GM21717 (cell line): Measurements from ENCODE around the gene MATCAP1.

Source experiments
- ATAC-seq: cut with Tn5 transposase; IDR thresholded peaks from one replicate; pipeline ENCODE4 v1.9.1; 2021; ENCODE audit warnings: mild to moderate bottlenecking, moderate library complexity; ENCODE audit not compliant: unreplicated experiment

The MATCAP1 gene

DNA sequence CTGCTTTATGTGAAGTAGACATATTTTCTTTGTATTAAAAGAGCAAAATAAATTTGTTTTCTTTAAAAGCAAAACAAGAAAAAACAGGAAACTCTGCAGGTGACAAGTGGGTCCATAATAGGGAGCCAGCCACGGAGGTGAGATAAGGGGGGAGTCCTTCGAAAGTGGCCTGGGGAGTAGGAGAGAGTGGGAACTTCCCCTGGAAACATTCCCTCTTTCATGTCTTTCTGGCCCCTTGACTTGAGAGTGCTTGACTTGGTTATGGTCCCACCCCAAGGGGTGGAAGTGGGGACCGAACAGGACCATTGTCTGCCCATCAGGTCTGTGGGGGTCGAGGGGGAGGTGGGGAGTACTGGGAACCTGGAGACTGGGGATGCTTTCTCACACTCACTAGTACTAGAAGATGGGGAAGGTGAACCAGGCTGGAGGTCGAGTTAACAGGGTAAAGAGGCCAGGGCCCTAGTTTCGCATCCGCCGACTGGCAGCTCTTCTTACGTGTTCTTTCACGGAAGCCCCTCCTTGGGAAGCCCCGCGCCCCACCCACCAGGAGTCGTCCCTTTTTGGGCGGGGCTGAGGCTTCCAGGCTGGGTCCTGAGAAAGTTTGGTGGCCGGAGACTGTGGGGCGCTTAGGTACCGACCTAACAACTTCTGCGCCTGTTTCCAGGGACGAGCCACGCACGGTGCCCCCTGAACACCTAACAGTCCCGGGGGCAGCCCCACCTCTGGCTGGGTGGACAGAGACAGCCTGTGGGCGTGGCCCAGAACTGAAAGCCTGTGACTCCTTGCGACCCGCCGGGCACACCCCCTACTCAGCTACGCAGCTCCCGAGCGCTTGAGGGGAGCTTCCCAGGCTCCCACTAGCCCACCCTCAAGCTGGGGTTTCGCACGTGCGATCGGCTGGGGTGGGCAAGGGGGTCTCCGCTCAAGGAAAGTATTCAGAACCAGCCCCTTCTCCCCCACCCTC is 24.8 kb downstream of the MATCAP1 start:
- peak; percentile 42 for ATAC-seq

DNA sequence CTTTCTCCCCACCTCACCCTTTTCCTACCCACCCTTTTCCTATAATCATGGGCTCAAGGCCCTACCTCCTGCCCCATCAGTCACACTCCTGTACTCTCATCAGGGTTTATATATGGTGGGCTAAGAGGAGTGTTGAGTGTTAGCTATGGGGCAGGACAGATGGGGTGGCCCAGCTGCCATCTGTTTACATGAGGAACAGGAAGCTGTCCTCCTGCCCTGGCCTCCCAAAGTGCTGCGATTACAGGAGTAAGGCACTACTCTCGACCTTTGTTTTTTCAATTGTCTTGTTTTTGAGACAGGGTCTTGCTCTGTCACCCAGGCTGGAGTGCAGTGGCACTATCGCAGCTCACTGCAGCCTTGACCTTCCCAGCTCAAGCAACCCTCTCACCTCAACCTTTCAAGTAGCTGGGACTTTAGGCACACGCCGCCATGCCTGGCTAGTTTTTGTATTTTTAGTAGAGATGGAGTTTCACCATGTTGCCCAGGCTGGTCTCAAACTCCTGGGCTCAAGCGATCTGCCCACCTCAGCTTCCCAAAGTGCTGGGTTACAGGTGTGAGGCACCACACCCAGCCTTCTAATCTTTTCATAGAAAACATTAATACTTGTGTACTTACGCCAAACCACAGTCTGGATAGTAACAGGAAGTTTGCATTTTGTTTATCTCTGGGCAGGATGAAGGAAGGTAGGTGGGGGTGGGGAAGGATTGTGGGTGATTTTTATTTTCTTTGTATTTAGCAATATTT is 25.7 kb downstream of the MATCAP1 start:
- ATAC-seq: no peak

DNA sequence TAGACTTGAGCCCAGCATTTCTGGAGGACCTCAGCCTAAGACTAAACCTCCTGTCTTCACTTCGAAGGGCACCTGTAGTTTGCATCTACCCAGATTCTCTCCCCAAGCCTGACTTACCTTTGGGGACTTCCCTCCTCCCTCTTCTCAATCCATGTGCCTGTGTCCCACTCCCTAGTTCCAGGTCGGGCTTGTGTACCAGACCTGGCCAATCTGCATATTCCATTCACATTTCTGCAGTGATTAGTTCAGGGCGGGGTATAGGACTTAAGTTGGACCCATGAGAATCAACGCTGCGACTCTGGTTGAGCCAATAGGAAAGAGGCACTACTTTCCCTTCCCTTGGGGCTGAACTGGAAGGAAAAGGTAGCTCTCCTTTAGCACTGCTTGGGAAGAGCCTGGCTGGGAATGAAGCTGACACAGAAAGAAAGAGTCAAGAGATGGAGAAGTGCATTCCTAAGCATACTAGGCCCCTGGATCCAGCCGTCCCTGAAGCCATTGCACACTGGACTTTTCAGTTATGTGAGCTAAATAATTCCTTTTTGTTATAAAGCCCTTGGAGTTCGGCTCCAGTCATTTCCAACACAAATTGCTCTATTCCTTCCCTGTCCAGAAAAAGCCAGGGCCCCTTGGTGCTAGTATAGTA is 26.5 kb downstream of the MATCAP1 start:
- ATAC-seq: no peak

DNA sequence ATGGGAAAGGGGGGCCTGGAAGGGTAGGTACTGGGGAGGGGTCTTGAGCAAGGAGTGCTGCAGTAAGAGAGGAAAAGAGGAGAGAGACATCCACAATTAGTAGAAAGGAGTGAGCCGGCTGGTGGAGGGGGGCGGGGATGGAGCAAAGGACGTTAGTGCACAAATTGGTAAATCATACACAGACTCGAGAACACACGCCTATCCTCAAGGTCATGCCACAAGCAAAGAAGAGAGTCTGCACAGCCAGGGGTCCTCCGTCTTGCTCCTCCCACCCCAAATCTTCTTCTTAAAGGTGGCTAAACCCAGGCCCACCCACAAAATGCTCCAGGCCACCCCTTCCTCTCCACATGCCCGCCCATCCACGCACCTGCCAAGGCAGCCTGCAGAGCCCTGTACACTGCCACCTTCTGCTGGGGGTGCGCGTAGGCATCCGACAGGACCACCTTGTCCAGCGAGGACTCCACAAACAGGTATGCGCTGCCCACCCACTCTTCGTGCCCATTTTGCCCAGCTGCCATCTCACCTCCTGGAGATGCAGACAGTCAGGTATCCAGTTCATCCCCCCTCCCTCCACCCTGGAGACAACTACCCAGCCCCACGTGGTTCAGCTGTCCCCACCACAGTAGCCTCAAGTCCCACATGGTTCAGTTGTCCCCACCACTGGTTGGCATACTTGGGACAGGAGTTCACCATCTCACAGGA is 27.5 kb downstream of the MATCAP1 start:
- ATAC-seq: no peak

DNA sequence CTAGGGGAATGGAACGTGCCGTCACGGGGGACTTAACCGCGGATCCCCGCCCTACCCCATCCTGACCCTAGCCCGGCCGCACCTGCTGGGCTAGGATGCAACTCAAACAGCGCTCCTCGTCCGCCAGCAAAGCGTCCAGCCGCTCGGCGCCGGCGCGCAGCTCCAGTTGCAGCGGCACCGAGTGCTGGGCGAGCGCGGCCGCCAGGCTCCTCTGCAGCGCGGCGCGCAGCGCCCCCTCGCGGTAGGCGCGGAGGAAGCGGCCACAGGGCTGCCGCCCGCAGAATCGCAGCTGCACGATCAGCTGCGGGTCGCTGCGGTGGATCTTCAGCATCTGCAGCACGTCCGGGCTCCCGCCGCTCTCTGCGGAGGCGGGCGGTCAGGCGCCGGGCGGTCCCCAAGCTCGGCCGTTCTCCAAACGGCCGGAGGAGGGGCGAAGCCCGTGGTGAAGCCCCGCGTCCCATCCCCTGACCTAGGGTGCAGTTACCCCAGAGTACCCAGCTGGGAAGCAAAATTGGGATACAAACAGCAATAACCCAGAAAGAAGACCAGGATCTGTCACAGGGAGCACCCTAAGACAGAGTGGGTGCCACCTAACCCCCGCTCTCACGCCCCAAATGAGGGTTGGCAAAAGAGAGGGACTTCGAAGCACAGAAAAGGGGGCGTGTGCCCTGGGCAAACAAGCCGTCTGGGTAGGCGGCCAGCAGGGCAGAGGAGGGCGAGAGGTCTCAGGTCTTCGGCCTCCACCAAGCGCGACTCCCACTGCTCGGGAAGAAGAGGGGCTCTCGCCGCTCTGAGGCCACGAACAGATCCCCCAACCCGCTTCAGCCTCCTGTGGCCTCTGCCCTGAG is 28.2 kb downstream of the MATCAP1 start:
- ATAC-seq: no peak

DNA sequence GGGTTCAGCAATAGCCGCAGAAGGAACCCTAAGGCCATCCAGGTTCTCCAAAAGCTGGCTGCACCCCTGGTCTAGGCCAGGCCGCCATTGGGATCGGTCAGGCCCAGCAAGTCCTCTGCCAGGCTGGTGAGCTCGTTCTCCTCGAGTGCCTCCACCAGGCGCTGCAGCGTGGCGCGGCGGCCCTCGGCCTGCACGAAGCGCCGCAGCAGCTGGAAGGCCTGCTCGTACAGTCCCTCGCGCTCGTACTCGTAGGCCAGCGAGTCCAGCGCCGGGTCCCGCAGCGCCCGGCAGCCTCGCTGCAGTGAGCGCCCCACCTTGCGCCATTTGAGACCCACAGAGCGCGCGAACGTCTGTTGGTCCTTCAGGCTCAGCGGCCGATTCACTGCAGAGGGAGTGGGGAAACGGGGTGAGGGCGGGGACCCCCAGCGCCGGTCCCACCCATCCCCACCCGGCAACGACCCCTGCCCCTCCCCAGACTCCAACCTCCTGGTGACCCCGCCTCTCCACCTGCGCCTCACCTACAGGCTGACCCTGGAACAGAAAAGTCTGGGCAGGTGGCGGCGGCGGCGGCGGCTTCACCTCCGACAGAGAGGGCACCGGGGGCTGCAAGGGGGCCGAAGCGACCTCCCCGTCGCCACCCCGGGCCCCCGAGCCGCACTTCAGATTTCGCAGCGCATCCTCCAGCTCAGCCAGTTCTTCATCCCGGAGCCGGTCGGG is 29.0 kb downstream of the MATCAP1 start:
- ATAC-seq: no peak

- ATAC-seq: no peak
Observed at GRCh38 chr16:67151431-67152097, 32.2 kb downstream of the MATCAP1 start.

DNA sequence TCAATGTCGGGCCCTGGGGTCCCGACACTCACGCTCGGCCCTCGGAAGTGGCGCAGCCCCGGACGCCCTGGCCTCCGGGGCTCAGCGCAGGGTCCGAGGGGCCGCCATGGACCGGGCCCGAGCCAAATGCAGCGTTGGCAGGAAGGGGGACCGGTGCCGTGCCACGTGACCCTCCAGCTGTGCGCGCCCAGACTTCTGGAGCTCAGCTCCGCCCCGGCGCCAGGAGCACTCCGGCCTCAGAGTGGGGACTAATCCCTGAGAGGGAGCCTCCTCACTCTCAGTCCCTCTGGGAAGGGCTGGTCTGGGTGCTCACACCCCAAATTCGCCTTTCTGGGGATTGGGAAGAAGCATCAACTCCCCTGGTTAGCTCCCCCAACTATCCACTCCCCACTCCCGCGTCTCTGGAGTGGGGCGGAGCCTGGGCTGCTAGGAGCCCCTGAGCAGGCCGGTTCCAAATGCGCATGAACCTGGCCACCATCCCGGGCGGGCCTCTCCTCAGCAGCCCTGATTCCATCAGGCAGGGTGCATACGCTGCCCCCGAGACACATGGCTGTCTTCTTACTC is 32.8 kb downstream of the MATCAP1 start, which contains the start of gene B3GNT9:
Gene B3GNT9 (minus strand): TSS at position 166 of the 564 bp plus-strand sequence. CDS start 513 bp downstream, outside the sequence.
- peak; percentile 41 for ATAC-seq

GRCh38 chr16:67150047-67150832 is 33.5 kb downstream of the MATCAP1 start:
- peak; percentile 30 for ATAC-seq

DNA sequence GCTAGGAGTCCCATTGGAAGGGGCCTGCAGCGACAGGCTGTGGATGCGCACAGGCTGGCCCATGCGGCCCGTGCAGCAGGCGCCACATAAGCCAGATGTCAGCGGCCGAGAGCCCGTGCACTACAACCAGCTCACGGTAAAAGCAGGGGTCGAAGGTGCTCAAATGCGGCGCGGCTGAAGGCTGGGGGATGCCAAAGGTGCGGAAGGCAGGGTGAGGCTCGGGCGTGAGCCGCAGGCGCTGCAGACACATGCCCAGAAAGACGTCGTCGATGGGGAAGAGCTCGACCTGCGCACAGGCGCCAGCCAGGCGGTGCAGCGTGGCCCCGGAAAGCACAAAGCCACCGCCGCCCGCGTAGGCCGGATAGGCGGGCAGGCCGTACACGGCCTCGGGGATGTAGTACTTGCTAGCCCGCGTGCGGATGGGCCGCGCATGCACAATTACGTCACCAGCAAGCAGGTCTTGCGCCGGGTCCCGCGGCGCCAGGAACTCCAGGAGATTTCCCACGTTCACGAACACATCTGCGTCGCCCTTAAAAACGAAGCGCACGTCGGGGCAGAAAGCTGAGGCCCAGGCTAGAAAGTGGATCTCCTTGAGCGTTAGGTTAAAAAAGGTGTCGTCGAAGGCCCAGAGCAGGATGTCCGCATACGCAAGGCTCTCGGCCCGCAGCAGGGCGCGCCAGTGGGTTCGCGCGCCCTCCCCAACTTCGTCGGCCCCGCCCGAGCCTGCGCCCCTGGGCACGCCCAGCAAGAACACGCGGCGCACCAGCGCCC is 34.3 kb downstream of the MATCAP1 start:
- ATAC-seq: no peak

DNA sequence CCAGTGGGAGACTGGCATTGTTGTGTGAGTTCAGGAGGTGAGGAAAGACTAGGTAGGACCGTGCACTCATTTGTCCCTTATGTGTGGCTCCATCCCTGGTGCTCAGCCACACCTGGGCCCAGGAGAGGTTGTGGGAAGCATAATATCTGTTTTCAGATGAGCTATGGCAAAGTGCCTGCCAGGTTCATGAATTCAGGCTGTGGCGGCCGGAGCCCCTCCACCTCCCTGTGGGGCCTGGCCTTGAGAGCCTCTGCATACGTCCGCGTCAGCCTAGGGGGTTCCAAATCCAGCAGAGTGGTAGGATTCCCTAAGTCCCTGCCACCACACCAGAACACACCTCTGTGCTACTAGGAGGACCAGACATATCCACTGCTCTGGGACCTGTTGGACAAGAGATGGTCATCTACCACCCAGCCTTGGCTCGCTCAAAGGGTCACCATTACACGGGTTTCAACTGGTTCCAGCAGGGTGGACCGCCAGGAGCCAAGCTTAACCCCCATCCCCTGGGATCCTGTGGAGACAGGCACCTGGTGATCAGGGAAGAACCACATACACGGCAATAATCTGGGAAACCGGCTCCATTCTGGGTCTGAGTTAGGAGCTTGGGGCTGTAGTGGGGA is 35.0 kb downstream of the MATCAP1 start:
- ATAC-seq: no peak

- ATAC-seq: no peak
Observed at GRCh38 chr16:67148221-67148620, 35.5 kb downstream of the MATCAP1 start.

DNA sequence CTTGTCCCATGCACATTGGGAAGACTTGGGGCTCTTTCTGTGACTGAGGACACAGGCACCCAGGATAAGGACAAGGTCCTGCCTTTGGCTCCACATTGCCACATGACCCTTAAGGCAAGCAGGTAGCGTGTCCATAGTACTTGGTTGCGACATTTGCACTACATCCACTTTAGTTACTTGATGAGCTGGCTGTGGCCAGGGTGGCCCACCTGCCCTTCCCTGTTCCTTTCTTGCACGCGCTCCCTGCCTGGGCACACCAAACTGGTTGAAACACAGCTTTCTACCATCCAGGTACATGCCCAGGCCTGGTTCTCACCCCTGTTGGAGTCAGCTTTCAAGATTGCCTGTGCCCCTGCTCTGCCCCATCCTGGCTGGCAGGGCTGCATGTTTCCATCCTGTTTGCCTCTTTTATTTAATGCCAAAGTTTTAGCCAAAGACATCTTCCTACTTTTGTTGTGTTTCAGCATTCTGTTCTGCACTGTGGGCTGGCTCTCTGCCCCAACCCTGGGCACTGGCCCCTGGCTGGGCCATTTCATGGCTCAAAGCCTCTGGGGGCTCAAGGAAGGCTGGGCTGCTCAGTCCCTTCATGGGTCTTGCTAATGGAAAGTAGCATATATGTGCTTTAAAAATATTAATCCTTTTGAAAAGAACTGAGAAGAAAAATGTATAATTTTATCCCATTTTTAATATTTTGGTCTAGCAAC is 36.2 kb downstream of the MATCAP1 start:
- ATAC-seq: no peak

GRCh38 chr16:67146523-67147357 is 37.0 kb downstream of the MATCAP1 start:
- no peak for ATAC-seq

- no peak for ATAC-seq
Observed at GRCh38 chr16:67145746-67146145, 38.0 kb downstream of the MATCAP1 start.
